Right lobe of liver (tissue), 6 donors: Measurements from ENCODE around the gene LIMS1. TPM values are rescaled to one million over a fixed set of nuclear protein-coding genes. Genes with fewer than 3 reads are reported as not detected.

Source experiments
- ATAC-seq, 4 donors: fragments of 200-7000 bp; cut with Tn5 transposase; one replicate each; pipeline ENCODE4 v1.9.1; 2020; ENCODE audit warnings: mild to moderate bottlenecking in 4 of 4, moderate library complexity in 4 of 4
- DNase-seq, 3 donors: peaks; one replicate each; pipeline ENCODE4 v3.0.0-alpha.2; 2020
- H3K27ac ChIP-seq, 3 donors: fragments of 200-600 bp; one replicate each; pipeline ENCODE4 v1.8.0; 2022
- H3K27me3 ChIP-seq, 2 donors: fragments of 200-600 bp; one replicate each; pipeline ENCODE4 v1.8.0; 2022
- H3K36me3 ChIP-seq, 4 donors: fragments of 200-600 bp; sonication (generic) in 1 of 4; one replicate each; pipeline versions ENCODE4 v1.5.1 to v1.8.0; 2017 to 2022; ENCODE audit warnings: control low read depth in 1 of 4
- H3K4me1 ChIP-seq, 4 donors: fragments of 200-600 bp; sonication (generic) in 1 of 4; one replicate each; pipeline versions ENCODE4 v1.5.1 to v1.8.0; 2017 to 2022; ENCODE audit warnings: control low read depth in 1 of 4
- H3K4me3 ChIP-seq, 3 donors: fragments of 200-600 bp; one replicate each; pipeline ENCODE4 v1.8.0; 2022
- H3K9me3 ChIP-seq, 4 donors: fragments of 200-600 bp; sonication (generic) in 1 of 4; one replicate each; pipeline versions ENCODE4 v1.5.1 to v1.8.0; 2017 to 2022; ENCODE audit warnings: control low read depth in 1 of 4
- POLR2A ChIP-seq: fragments of 450-650 bp; IDR thresholded peaks from one replicate; pipeline ENCODE4 v1.6.1; 2017; ENCODE audit warnings: antibody characterized with exemption, mild to moderate bottlenecking
- WGBS: methylation state at CpG from one replicate; pipeline ENCODE4 v1.1.6; 2018; ENCODE audit warnings: low coverage, low lambda C conversion rate; ENCODE audit not compliant: insufficient coverage; ENCODE audit errors: missing lambda C conversion rate; 5-methylcytosine and 5-hydroxymethylcytosine counted together
- intact Hi-C, 2 donors: fragments of 100-400 bp; cut with DNase I; formaldehyde crosslinking; loops; one replicate each; pipeline versions ENCODE4 v1.11.2 to v1.14.1; 2022
- total RNA-seq, 6 experiments: library from RNA; depleted of rRNA in 2 of 6; stranded (reverse); fragments of >200 nt in 2 of 6; fragmentation: NEBNext Ultra II Directional in 3 of 6; extraction: Animal tissue kit (Norgen Biotek cat#: 25700) in 3 of 6; gene quantifications; one replicate each; pipeline versions ENCODE4 v1.1.0 to v1.2.4, GENCODE V29; 2016 to 2023
- TF ChIP-seq, protein P1 (sequence below), 4 donors: fragments of 200-600 bp in 3 of 4; fragments of 450-650 bp in 1 of 4; IDR thresholded peaks; one replicate each; pipeline versions ENCODE4 v1.5.1 to v1.8.0; 2016 to 2022; ENCODE audit warnings: antibody characterized with exemption in 4 of 4, mild to moderate bottlenecking in 2 of 4
- donor health status: DM: no; HTN: yes; CAD: no.
- donor health status: DM: no; HTN: no; CAD: no.
- donor health status: DM: no; HTN: no; CAD: no.
- donor health status: DM: no; HTN: yes; CAD: no.
- donor health status: DM: no; HTN: yes; CAD: no.

LIMS1 gene
- total RNA-seq, 6 experiments from 2014 or later: 15.7 to 33.0 (median 18.7) TPM

DNA sequence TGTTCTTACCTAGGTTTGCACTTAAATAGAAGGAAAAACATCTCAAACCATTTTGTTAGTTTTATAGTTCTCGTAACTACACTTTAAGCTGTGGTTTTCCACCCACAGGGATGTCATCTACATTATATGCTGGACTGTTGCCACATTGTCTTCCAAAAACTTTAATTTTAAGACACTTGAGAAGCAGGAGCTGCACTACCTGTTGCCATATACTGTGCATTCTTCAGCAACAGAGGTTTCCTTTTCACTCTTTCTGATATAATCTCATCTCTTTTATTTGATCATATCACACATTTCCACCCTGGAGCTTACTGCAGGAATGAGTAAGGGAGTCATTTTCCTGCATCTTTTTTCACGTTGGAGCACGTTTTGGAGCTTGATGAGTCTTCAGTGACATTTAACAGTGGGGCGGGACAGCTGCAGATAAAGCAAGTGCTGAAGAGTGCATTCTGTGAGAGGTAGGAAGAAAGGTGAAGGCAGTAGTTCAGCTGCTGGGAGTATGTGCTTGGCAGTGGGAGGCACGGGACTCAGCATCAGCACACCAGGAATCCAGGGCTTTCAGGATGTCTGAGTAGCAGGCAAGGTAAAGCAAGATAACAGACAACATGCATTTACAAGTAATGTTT lies 3.8 kb downstream of the LIMS1 start:
- DNase-seq (no peak), ATAC-seq (no peak)
- intact Hi-C loops: no loop called here
- H3K9me3 ChIP-seq: no peaks in the 10 kb centered on the region
- H3K4me3 ChIP-seq: no peak overlapping the region
- H3K27me3 ChIP-seq: no peaks in the 10 kb centered on the region
- H3K4me1 ChIP-seq: peaks cover 0 to 6% (median 0%) of the 10 kb centered on the region in 4 donors
- WGBS: 73% methylated on average over 5 of the region's 5 CpGs
- no peaks in the 10 kb centered on the region for H3K36me3 ChIP-seq
- TF ChIP-seq, protein P1, sequence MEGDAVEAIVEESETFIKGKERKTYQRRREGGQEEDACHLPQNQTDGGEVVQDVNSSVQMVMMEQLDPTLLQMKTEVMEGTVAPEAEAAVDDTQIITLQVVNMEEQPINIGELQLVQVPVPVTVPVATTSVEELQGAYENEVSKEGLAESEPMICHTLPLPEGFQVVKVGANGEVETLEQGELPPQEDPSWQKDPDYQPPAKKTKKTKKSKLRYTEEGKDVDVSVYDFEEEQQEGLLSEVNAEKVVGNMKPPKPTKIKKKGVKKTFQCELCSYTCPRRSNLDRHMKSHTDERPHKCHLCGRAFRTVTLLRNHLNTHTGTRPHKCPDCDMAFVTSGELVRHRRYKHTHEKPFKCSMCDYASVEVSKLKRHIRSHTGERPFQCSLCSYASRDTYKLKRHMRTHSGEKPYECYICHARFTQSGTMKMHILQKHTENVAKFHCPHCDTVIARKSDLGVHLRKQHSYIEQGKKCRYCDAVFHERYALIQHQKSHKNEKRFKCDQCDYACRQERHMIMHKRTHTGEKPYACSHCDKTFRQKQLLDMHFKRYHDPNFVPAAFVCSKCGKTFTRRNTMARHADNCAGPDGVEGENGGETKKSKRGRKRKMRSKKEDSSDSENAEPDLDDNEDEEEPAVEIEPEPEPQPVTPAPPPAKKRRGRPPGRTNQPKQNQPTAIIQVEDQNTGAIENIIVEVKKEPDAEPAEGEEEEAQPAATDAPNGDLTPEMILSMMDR (IDR thresholded peaks at IDR 0.05): no peak
- TF ChIP-seq POLR2A: no peak
- no peak overlapping the region for H3K27ac ChIP-seq

DNA sequence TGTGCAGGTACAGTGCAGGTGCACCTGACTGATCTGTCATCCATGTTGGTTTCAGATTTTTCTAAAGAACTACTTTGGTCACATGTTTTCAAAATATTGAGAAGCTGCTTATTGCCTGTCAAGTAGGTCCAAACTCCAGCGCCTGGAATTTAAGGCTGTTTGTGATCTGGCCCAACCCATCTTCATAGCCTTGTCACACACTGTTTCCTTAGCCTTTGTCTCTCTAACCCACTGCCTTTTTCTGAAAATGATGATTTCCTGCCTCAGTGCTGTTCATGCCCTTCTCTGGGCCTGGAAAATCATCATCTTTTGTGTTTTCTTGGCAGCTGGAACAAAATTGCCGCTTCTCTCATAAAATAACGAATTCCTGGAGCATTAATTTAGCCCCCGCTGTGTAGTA lies 7.2 kb downstream of the LIMS1 start:
- intact Hi-C loops: no loop called here
- no peaks in the 10 kb centered on the region for H3K27me3 ChIP-seq
- no peak overlapping the region for H3K27ac ChIP-seq
- DNase-seq (no peak), ATAC-seq (no peak)
- WGBS: 89% methylated on average over 4 of the region's 4 CpGs
- no peaks in the 10 kb centered on the region for H3K9me3 ChIP-seq
- H3K4me1 ChIP-seq: no peaks in the 10 kb centered on the region
- TF ChIP-seq POLR2A: no peak
- TF ChIP-seq, protein P1 (IDR thresholded peaks at IDR 0.05): no peak
- H3K4me3 ChIP-seq: no peak overlapping the region
- no peaks in the 10 kb centered on the region for H3K36me3 ChIP-seq

DNA sequence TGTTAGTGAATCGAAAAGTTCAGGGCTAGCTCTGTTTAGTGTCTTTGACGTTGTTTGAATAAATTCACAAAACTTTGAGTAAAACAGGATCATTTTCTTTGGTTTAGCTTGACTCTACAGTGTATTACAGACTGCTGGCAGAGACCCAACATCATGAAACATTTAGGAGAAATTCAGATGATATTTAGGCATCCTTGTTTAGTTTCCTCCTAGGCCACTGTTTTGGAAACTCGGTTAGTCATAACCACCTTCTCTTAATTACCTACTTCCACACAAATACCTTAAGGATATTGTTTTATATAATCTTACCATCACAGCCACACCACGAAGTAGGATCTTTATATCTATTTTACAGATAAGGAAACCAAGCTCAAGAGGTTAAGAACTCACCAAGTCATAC lies 7.8 kb downstream of the LIMS1 start:
- Histone ChIP-seq H3K9me3 (no peaks in the 10 kb centered on the region), H3K27me3 (no peaks in the 10 kb centered on the region), H3K36me3 (no peaks in the 10 kb centered on the region), H3K27ac (no peak overlapping the region), H3K4me3 (no peak overlapping the region), H3K4me1 (no peaks in the 10 kb centered on the region)
- intact Hi-C loops: no loop called here
- ATAC-seq (no peak), DNase-seq (no peak)
- TF ChIP-seq POLR2A: no peak
- TF ChIP-seq, protein P1 (IDR thresholded peaks at IDR 0.05): no peak
- WGBS: 69% methylated on average over 4 of the region's 4 CpGs

DNA sequence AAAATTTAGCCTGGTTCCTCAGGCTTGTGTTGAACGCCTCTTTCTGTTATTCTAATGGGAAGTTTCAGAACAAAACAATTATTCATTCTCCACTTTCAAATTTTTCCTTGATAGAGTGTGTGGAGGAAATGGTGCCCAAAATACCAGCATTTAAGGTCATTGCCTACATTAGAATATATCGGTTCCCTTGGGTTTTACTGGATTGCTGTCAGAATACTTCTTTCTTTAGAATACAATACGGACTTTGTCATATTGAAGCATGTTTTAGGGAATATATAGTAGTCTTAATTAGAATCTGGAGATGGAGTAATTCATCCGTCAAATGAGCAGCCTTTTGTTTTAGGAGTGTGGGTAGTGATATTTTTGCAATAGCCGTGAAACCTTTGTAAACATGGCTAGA lies 13.3 kb downstream of the LIMS1 start:
- intact Hi-C loops: no loop called here
- Histone ChIP-seq H3K36me3 (no peaks in the 10 kb centered on the region), H3K27ac (no peak overlapping the region), H3K9me3 (no peaks in the 10 kb centered on the region), H3K4me1 (peaks cover 0 to 2% (median 0%) of the 10 kb centered on the region in 4 donors), H3K27me3 (no peaks in the 10 kb centered on the region), H3K4me3 (no peak overlapping the region)
- DNase-seq (no peak), ATAC-seq (no peak)
- 83% methylated on average over 5 of the region's 5 CpGs for WGBS
- no peak for TF ChIP-seq POLR2A
- TF ChIP-seq, protein P1 (IDR thresholded peaks at IDR 0.05): no peak
